ENCODE measurements around the gene SULT4A1. TPM values are rescaled to one million over a fixed set of nuclear protein-coding genes. Genes with fewer than 3 reads are reported as not detected.

Gene SULT4A1
- total RNA-seq, 1 experiment from 2014 or later = 15.0 TPM

GRCh38 chr22:43854786-43855271 lies 7.5 kb downstream of the SULT4A1 start:
- H2AFZ ChIP-seq (ENCODE audit: low read length) = no peak overlapping the region
- no peak overlapping the region for H2BK5ac ChIP-seq (ENCODE audit: insufficient read length, low read length)
- no peak overlapping the region for H2BK20ac ChIP-seq (ENCODE audit: low read depth, low read length, poor library complexity, severe bottlenecking)
- no peak for TF ChIP-seq CTCF (conservative IDR thresholded peaks at IDR 0.05)
- no peak overlapping the region for H3K18ac ChIP-seq (ENCODE audit: insufficient read length, low read depth, low read length)
- no peak overlapping the region for H3T11ph ChIP-seq (ENCODE audit: low read length)
- H3K27me3 Mint-ChIP-seq (ENCODE audit: low read depth) = no peaks in the 10 kb centered on the region
- H4K20me1 ChIP-seq (ENCODE audit: control insufficient read depth, insufficient read depth, insufficient read length) = peaks cover 3% of the 10 kb centered on the region
- no peak overlapping the region for H2BK15ac ChIP-seq (ENCODE audit: low read depth, low read length)
- no CpG with 5 or more reads among the region's 13 CpGs for WGBS (ENCODE audit: extremely low coverage, insufficient read length, low lambda C conversion rate)
- H4K8ac ChIP-seq (replicated peaks; ENCODE audit: insufficient read length, low read depth, low read length) = no peak overlapping the region
- no peak overlapping the region for H2AK5ac ChIP-seq (ENCODE audit: insufficient read length, low read length)
- H3K4me1 ChIP-seq (ENCODE audit: insufficient read depth, low read length) = peaks cover 11% of the 10 kb centered on the region; the same call in 1 of the 2 replicates
- no peak overlapping the region for H2BK120ac ChIP-seq (ENCODE audit: low read depth, low read length, poor library complexity, severe bottlenecking)
- no peaks in the 10 kb centered on the region for H3K9me3 ChIP-seq (ENCODE audit: control insufficient read depth, low read depth, low read length)
- H4K5ac ChIP-seq (ENCODE audit: insufficient read length, low read depth, low read length) = no peak overlapping the region
- peaks cover 23% of the 10 kb centered on the region; the same call in 1 of the 2 replicates for H3K79me2 ChIP-seq (ENCODE audit: insufficient read depth, low read length)
- H2BK12ac ChIP-seq (ENCODE audit: insufficient read length, low read depth, low read length) = no peak overlapping the region
- no peak overlapping the region for H3K27ac ChIP-seq (ENCODE audit: insufficient read length, low read depth, low read length)
- peaks cover 12 to 36% (median 20%) of the 10 kb centered on the region in 3 experiments for H3K36me3 Mint-ChIP-seq (ENCODE audit: insufficient read depth in 1 of 3, low read depth in 3 of 3)
- no peaks in the 10 kb centered on the region for H3K27me3 ChIP-seq (ENCODE audit: insufficient read depth, low read length)
- no peak overlapping the region for H3K23ac ChIP-seq (ENCODE audit: insufficient read length, low read depth, low read length)
- DNase-seq = peak; percentile 15
- H3K4ac ChIP-seq (ENCODE audit: low read depth, low read length) = no peak overlapping the region
- no peak overlapping the region for H3K4me2 ChIP-seq (ENCODE audit: insufficient read depth, insufficient read length, low read length)
- H3K9ac ChIP-seq (ENCODE audit: extremely low read depth, insufficient read length, low read length) = no peak overlapping the region
- H3K23me2 ChIP-seq (ENCODE audit: insufficient read length, low read depth, low read length, poor library complexity, severe bottlenecking) = no peaks in the 10 kb centered on the region
- H3K9me3 Mint-ChIP-seq = peaks cover 13 to 15% of the 10 kb centered on the region in 2 experiments
- H3K4me1 Mint-ChIP-seq = peaks cover 52% of the 10 kb centered on the region in 2 experiments
- H4K91ac ChIP-seq (ENCODE audit: insufficient read length, low read depth, low read length) = no peak overlapping the region
- H3K14ac ChIP-seq (ENCODE audit: insufficient read depth, low read length) = no peak overlapping the region; the same call in 1 of the 2 replicates
- H3K79me1 ChIP-seq (ENCODE audit: insufficient read depth, low read depth, low read length, poor library complexity, severe bottlenecking) = no peaks in the 10 kb centered on the region
- H3K4me3 Mint-ChIP-seq = peak overlapping the region in 1 of 2 experiments; percentile 22; a peak in 1 of 5 replicates
- peak overlapping the region in 1 of 3 experiments; percentile 68; a peak in 1 of 7 replicates for H3K27ac Mint-ChIP-seq
- H3K56ac ChIP-seq (ENCODE audit: insufficient read length, low read depth, low read length) = no peak overlapping the region

All from H9 (cell line).